Measurements from ENCODE around the gene ZP1.
A peak's percentile ranks its signal among the peaks of the same experiment; 100 is the strongest.
"Not testable (repeated sequence)": the region's sequence is repeated elsewhere in the genome, so short reads cannot be mapped to it uniquely, and the experiment has no call there.

Gene ZP1

GRCh38 chr11:60866911-60867870 lies at the start of gene ZP1:
Gene ZP1, plus strand, starts transcription at chr11:60867542. Its CDS starts 20 bp downstream, at chr11:60867562.
- no peak for DNase-seq (ENCODE audit: low spot score)

GRCh38 chr11:60818057-60818456 lies 49.3 kb upstream of the ZP1 start:
- DNase-seq (ENCODE audit: low spot score) = no peak

GRCh38 chr11:60821827-60822599 lies 45.3 kb upstream of the ZP1 start:
- DNase-seq (ENCODE audit: low spot score) = no peak

- not testable (repeated sequence) for DNase-seq (ENCODE audit: low spot score)
These were observed 43.5 kb upstream of the ZP1 start for GRCh38 chr11:60823745-60824306.

GRCh38 chr11:60825118-60825517 lies 42.2 kb upstream of the ZP1 start:
- DNase-seq (ENCODE audit: low spot score) = no peak

GRCh38 chr11:60825790-60826189 lies 41.6 kb upstream of the ZP1 start:
- no peak for DNase-seq (ENCODE audit: low spot score)

GRCh38 chr11:60830478-60831142 lies 36.7 kb upstream of the ZP1 start:
- DNase-seq (ENCODE audit: low spot score) = no peak

- peak; percentile 86 for DNase-seq (ENCODE audit: low spot score)
These were observed 36.2 kb upstream of the ZP1 start for GRCh38 chr11:60831143-60831500.

GRCh38 chr11:60831501-60832079 lies 35.8 kb upstream of the ZP1 start:
- no peak for DNase-seq (ENCODE audit: low spot score)

- DNase-seq (ENCODE audit: low spot score) = no peak
These were observed 32.4 kb upstream of the ZP1 start for GRCh38 chr11:60834742-60835533.

GRCh38 chr11:60835534-60835846 lies 31.9 kb upstream of the ZP1 start:
- DNase-seq (ENCODE audit: low spot score) = no peak

GRCh38 chr11:60836866-60837515 lies 30.4 kb upstream of the ZP1 start:
- DNase-seq (ENCODE audit: low spot score) = no peak

- DNase-seq (ENCODE audit: low spot score) = no peak
These were observed 29.2 kb upstream of the ZP1 start for GRCh38 chr11:60838132-60838531.

GRCh38 chr11:60840470-60841430 lies 26.6 kb upstream of the ZP1 start:
- DNase-seq (ENCODE audit: low spot score) = no peak

GRCh38 chr11:60841797-60842667 lies 25.3 kb upstream of the ZP1 start, which contains the start of gene CCDC86:
Gene CCDC86, plus strand, starts transcription at chr11:60842113. Its CDS starts 12 bp downstream, at chr11:60842125.
- DNase-seq (ENCODE audit: low spot score) = peak; percentile 100

GRCh38 chr11:60842668-60843600 lies 24.4 kb upstream of the ZP1 start:
- peak; percentile 56 for DNase-seq (ENCODE audit: low spot score)

All from D341Med (cell line).